Measurements from ENCODE around the gene GALNT12.

DNA sequence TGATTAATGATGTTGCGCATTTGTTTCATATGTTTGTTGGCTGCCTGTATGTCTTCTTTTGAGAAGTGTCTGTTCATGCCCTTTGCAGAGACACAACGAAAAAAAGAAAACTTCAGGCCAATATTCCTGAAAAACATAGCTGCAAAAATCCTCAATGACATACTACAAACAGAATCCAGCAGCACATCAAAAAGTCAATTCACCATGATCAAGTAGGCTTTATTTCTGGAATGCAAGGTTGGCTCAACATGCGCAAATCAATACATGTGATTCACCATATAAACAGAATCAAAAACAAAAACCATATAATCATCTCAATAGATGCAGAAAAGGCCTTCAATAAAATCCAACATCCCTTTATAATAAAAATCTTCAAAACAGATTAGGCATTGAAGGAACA, 9.2 kb upstream of the GALNT12 start:
- no peak for TF ChIP-seq EZH2 (IDR thresholded peaks at IDR 0.05; ENCODE audit: insufficient read depth, low read length)
- TF ChIP-seq, protein P1, sequence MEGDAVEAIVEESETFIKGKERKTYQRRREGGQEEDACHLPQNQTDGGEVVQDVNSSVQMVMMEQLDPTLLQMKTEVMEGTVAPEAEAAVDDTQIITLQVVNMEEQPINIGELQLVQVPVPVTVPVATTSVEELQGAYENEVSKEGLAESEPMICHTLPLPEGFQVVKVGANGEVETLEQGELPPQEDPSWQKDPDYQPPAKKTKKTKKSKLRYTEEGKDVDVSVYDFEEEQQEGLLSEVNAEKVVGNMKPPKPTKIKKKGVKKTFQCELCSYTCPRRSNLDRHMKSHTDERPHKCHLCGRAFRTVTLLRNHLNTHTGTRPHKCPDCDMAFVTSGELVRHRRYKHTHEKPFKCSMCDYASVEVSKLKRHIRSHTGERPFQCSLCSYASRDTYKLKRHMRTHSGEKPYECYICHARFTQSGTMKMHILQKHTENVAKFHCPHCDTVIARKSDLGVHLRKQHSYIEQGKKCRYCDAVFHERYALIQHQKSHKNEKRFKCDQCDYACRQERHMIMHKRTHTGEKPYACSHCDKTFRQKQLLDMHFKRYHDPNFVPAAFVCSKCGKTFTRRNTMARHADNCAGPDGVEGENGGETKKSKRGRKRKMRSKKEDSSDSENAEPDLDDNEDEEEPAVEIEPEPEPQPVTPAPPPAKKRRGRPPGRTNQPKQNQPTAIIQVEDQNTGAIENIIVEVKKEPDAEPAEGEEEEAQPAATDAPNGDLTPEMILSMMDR (IDR thresholded peaks at IDR 0.05; ENCODE audit: insufficient read depth, low read depth, low read length) = no peak
